HepG2 (cell line): ENCODE measurements around the gene GRB7. TPM values are rescaled to one million over a fixed set of nuclear protein-coding genes. Genes with fewer than 3 reads are reported as not detected.

ENCODE experiments used
- GATA4 ChIP-seq: sonication (generic); IDR thresholded peaks from 2 replicates; pipeline ENCODE4 v1.6.1; 2016; ENCODE audit warnings: antibody characterized with exemption, low read depth, borderline replicate concordance
- HOMEZ ChIP-seq: IDR thresholded peaks from 2 replicates; pipeline ENCODE4 v1.6.1; 2016; ENCODE audit warnings: low read depth
- KLF12 ChIP-seq: sonication (generic); formaldehyde crosslinking; IDR thresholded peaks from 2 replicates; pipeline ENCODE4 v1.4.0; 2020; ENCODE audit warnings: missing genetic modification reagents, borderline replicate concordance
- MTA3 ChIP-seq: sonication (generic); formaldehyde crosslinking; IDR thresholded peaks from 2 replicates; pipeline ENCODE4 v1.4.0; 2020; ENCODE audit warnings: missing genetic modification reagents
- MYC ChIP-seq: sonication (generic); formaldehyde crosslinking; IDR thresholded peaks from 2 replicates; pipeline ENCODE4 v1.9.0; 2021; ENCODE audit warnings: missing genetic modification reagents, borderline replicate concordance
- TCF7 ChIP-seq: sonication (generic); IDR thresholded peaks from 2 replicates; pipeline ENCODE4 v1.6.1; 2016; ENCODE audit warnings: antibody characterized with exemption, low read depth
- TEF ChIP-seq: sonication (generic); formaldehyde crosslinking; IDR thresholded peaks from 2 replicates; pipeline ENCODE4 v1.5.0; 2020; ENCODE audit warnings: missing genetic modification reagents
- UBTF ChIP-seq: sonication (generic); formaldehyde crosslinking; IDR thresholded peaks from 2 replicates; pipeline ENCODE4 v1.4.0; 2020; ENCODE audit warnings: mild to moderate bottlenecking, missing genetic modification reagents
- XRCC5 ChIP-seq: fragments of 200-400 bp; formaldehyde crosslinking; optimal IDR thresholded peaks from 2 replicates; pipeline ENCODE3; 2017; ENCODE audit warnings: mild to moderate bottlenecking, low read length
- ZNF276 ChIP-seq: sonication (generic); formaldehyde crosslinking; IDR thresholded peaks from 2 replicates; pipeline ENCODE4 v1.4.0; 2020; ENCODE audit warnings: mild to moderate bottlenecking, low read depth, missing genetic modification reagents
- ZNF30 ChIP-seq: sonication (generic); formaldehyde crosslinking; IDR thresholded peaks from 2 replicates; pipeline ENCODE4 v1.5.0; 2020; ENCODE audit warnings: mild to moderate bottlenecking, missing genetic modification reagents
- ZNF350 ChIP-seq: sonication (generic); formaldehyde crosslinking; IDR thresholded peaks from 2 replicates; pipeline ENCODE4 v1.4.0; 2020; ENCODE audit warnings: mild to moderate bottlenecking, low read depth, missing genetic modification reagents, borderline replicate concordance
- ZNF567 ChIP-seq: sonication (generic); formaldehyde crosslinking; IDR thresholded peaks from 2 replicates; pipeline ENCODE4 v1.8.1; 2023; ENCODE audit warnings: mild to moderate bottlenecking, missing genetic modification reagents, borderline replicate concordance
- ZNF616 ChIP-seq: sonication (generic); formaldehyde crosslinking; IDR thresholded peaks from 2 replicates; pipeline ENCODE4 v1.5.0; 2020; ENCODE audit warnings: low read depth, mild to moderate bottlenecking, missing genetic modification reagents
- ZNF724P ChIP-seq: sonication (generic); formaldehyde crosslinking; IDR thresholded peaks from 2 replicates; pipeline ENCODE4 v1.8.0; 2022; ENCODE audit warnings: missing genetic modification reagents, borderline replicate concordance
- polyA plus RNA-seq, 8 experiments: library from polyadenylated mRNA; depleted of rRNA in 3 of 8; stranded (reverse) in 7 of 8; unstranded in 1 of 8; fragments of >200 nt; fragmentation: Illumina TruSeq in 4 of 8; extraction: Trizol in 4 of 8; gene quantifications; 2 replicates each; pipeline versions ENCODE4 v1.2.1 to v1.2.3, GENCODE V29; 2011 to 2016; ENCODE audit warnings: low read depth in 4 of 8, missing spikeins in 1 of 8, mixed read lengths in 1 of 8; ENCODE audit not compliant: insufficient read depth in 1 of 8
- total RNA-seq, 5 experiments: library from RNA; depleted of rRNA; stranded (reverse); fragments of >200 nt; fragmentation: Illumina TruSeq; extraction: Trizol; gene quantifications; 2 replicates each; pipeline ENCODE4 v1.2.3, GENCODE V29; 2016; ENCODE audit warnings: low read depth in 1 of 5
- TF ChIP-seq, protein P1 (sequence below): sonication (generic); formaldehyde crosslinking; IDR thresholded peaks from 2 replicates; pipeline ENCODE4 v1.4.0; 2020; ENCODE audit warnings: missing genetic modification reagents
- TF ChIP-seq, protein P2 (sequence below): sonication (generic); formaldehyde crosslinking; IDR thresholded peaks from 2 replicates; pipeline ENCODE4 v1.8.1; 2023; ENCODE audit warnings: missing genetic modification reagents, inconsistent platforms, borderline replicate concordance
- TF ChIP-seq, protein P3 (sequence below): IDR thresholded peaks from 2 replicates; pipeline ENCODE4 v1.6.1; 2012; ENCODE audit warnings: inconsistent platforms

Gene GRB7
- total and polyA plus RNA-seq, 2 of the 13 experiments (the other 11 are each of a cell fraction or from before 2014, with no cell fraction given), result 60.2 to 77.7 TPM

GRCh38 chr17:39754161-39754957, 16.6 kb downstream of the GRB7 start (continued):
- peak; percentile 77 for TF ChIP-seq TEF (CRISPR knock-in tag)
- 0 out of 2 replicates have a peak, but pooled peaks have one; percentile 15 for TF ChIP-seq TCF7
- no peak for TF ChIP-seq GATA4
- TF ChIP-seq, protein P1, sequence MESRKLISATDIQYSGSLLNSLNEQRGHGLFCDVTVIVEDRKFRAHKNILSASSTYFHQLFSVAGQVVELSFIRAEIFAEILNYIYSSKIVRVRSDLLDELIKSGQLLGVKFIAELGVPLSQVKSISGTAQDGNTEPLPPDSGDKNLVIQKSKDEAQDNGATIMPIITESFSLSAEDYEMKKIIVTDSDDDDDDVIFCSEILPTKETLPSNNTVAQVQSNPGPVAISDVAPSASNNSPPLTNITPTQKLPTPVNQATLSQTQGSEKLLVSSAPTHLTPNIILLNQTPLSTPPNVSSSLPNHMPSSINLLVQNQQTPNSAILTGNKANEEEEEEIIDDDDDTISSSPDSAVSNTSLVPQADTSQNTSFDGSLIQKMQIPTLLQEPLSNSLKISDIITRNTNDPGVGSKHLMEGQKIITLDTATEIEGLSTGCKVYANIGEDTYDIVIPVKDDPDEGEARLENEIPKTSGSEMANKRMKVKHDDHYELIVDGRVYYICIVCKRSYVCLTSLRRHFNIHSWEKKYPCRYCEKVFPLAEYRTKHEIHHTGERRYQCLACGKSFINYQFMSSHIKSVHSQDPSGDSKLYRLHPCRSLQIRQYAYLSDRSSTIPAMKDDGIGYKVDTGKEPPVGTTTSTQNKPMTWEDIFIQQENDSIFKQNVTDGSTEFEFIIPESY, result no peak
- TF ChIP-seq ZNF30 (CRISPR knock-in tag), result no peak
- TF ChIP-seq HOMEZ (CRISPR knock-in tag), result peak; percentile 52
- TF ChIP-seq UBTF, result peak; percentile 93
- TF ChIP-seq, protein P2, sequence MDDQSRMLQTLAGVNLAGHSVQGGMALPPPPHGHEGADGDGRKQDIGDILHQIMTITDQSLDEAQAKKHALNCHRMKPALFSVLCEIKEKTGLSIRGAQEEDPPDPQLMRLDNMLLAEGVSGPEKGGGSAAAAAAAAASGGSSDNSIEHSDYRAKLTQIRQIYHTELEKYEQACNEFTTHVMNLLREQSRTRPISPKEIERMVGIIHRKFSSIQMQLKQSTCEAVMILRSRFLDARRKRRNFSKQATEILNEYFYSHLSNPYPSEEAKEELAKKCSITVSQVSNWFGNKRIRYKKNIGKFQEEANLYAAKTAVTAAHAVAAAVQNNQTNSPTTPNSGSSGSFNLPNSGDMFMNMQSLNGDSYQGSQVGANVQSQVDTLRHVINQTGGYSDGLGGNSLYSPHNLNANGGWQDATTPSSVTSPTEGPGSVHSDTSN, result peak; percentile 48; the same call in 1 of the 2 replicates
- TF ChIP-seq ZNF724P, result peak; percentile 75; the same call in 1 of the 2 replicates
- TF ChIP-seq, protein P3, sequence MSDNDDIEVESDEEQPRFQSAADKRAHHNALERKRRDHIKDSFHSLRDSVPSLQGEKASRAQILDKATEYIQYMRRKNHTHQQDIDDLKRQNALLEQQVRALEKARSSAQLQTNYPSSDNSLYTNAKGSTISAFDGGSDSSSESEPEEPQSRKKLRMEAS, result peak; percentile 96
- TF ChIP-seq XRCC5, result peak; percentile 64
- peak; percentile 76; the same call in 1 of the 2 replicates for TF ChIP-seq ZNF616 (CRISPR knock-in tag)
- TF ChIP-seq ZNF567 (CRISPR knock-in tag), result peak; percentile 64; the same call in 1 of the 2 replicates
- peak; percentile 90 for TF ChIP-seq MYC (CRISPR knock-in tag)
- no peak for TF ChIP-seq MTA3 (CRISPR knock-in tag)
- TF ChIP-seq ZNF350, result no peak; the same call in 1 of the 2 replicates
- 0 out of 2 replicates have a peak, but pooled peaks have one; percentile 91 for TF ChIP-seq ZNF276
- peak; percentile 85 for TF ChIP-seq KLF12
